HepG2 (cell line): ENCODE measurements around the gene IFI27L2. TPM values are rescaled to one million over a fixed set of nuclear protein-coding genes. Genes with fewer than 3 reads are reported as not detected.

Experiments
- ATAC-seq: fragments of 200-7000 bp; cut with Tn5 transposase; 3 replicates; pipeline ENCODE4 v1.9.1; 2020; ENCODE audit warnings: mild to moderate bottlenecking, moderate library complexity
- BruUV-seq: library from RNA; stranded (reverse); fragments of 400-500 nt; replicated peaks from 2 replicates; lab custom pipeline; 2021; lab: Mats Ljungman, UMichigan
- CTCF ChIA-PET: fragments of 300-600 bp; formaldehyde crosslinking; extraction: SDS; loops from one replicate; lab custom pipeline; 2021; ENCODE audit warnings: low total read pairs, inconsistent platforms, low intra/inter-chr PET ratio; lab: Yijun Ruan, JAX
- POLR2A ChIA-PET: fragments of 350-600 bp; sonication (Branson Sonifier 250); formaldehyde crosslinking; loops from one replicate; lab custom pipeline; 2020; ENCODE audit warnings: antibody characterized with exemption, inconsistent platforms; lab: Yijun Ruan, JAX
- DNase-seq: peaks from one replicate; pipeline ENCODE4 v3.0.0-alpha.2; 2015; ENCODE audit warnings: low spot score
- FAIRE-seq: peaks from 3 replicates; lab custom pipeline; 2011; peaks lifted over from hg19 to GRCh38; lab: Jason Lieb, UNC
- H2AFZ ChIP-seq: one replicate; pipeline ENCODE4 v1.6.1; 2011; ENCODE audit warnings: low read length, inconsistent platforms
- H3K27ac ChIP-seq: fragments of 300-600 bp; 3 replicates; pipeline ENCODE4 v1.8.0; 2011; ENCODE audit warnings: mixed run types, mild to moderate bottlenecking, mixed read lengths, low read length, inconsistent platforms; ENCODE audit not compliant: insufficient read depth; ENCODE audit errors: extremely low read length
- H3K27me3 ChIP-seq, 2 experiments: fragments of 200-600 bp in 1 of 2; 2 replicates in 1 of 2; 3 replicates in 1 of 2; pipeline versions ENCODE4 v1.6.0 to v1.8.0; 2011; ENCODE audit warnings: low read length in 2 of 2, mild to moderate bottlenecking in 2 of 2, moderate library complexity in 2 of 2, inconsistent platforms in 1 of 2; ENCODE audit not compliant: insufficient read depth in 2 of 2, control insufficient read depth in 1 of 2
- H3K36me3 ChIP-seq, 2 experiments: fragments of 200-600 bp in 1 of 2; replicated peaks in 1 of 2; 2 replicates in 1 of 2; 3 replicates in 1 of 2; pipeline versions ENCODE4 v1.5.1 to v1.8.0; 2011; ENCODE audit warnings: low read length in 2 of 2, inconsistent platforms in 1 of 2; ENCODE audit not compliant: insufficient read depth in 2 of 2, control insufficient read depth in 1 of 2
- H3K4me1 ChIP-seq: 2 replicates; pipeline ENCODE4 v1.5.1; 2012; ENCODE audit warnings: low read length, inconsistent platforms; ENCODE audit not compliant: insufficient read depth
- H3K4me2 ChIP-seq: 2 replicates; pipeline ENCODE4 v1.6.0; 2011; ENCODE audit warnings: low read depth, low read length, inconsistent platforms
- H3K4me3 ChIP-seq, 3 experiments: fragments of 200-600 bp in 1 of 3; sonication (generic), shearing (Covaris generic) in 1 of 3; replicated peaks in 1 of 3; 2 replicates each; pipeline ENCODE4 v1.5.1; 2011 to 2016; ENCODE audit warnings: low read length in 3 of 3, inconsistent platforms in 2 of 3, low read depth in 2 of 3, mild to moderate bottlenecking in 2 of 3, control low read depth in 1 of 3, mixed read lengths in 1 of 3; ENCODE audit not compliant: insufficient read depth in 1 of 3
- H3K79me2 ChIP-seq: one replicate; pipeline ENCODE4 v1.6.1; 2011; ENCODE audit warnings: low read length, inconsistent platforms; ENCODE audit not compliant: insufficient read depth
- H3K9ac ChIP-seq: 2 replicates; pipeline ENCODE4 v1.6.0; 2011; ENCODE audit warnings: mild to moderate bottlenecking, low read depth, low read length, inconsistent platforms; ENCODE audit not compliant: insufficient read depth
- H3K9me3 ChIP-seq: 2 replicates; pipeline ENCODE4 v1.5.1; 2012; ENCODE audit warnings: mild to moderate bottlenecking, low read length
- H4K20me1 ChIP-seq: 2 replicates; pipeline ENCODE4 v1.6.0; 2011; ENCODE audit warnings: inconsistent platforms, mild to moderate bottlenecking, low read length, moderate library complexity; ENCODE audit not compliant: insufficient read depth
- CREB1 ChIP-seq, 2 experiments: fragments of 450-650 bp in 1 of 2; IDR thresholded peaks; 2 replicates each; pipeline ENCODE4 v1.6.1; 2016 to 2017; ENCODE audit warnings: control low read depth in 1 of 2, mild to moderate bottlenecking in 1 of 2, missing compliant biosample characterization in 1 of 2, missing genetic modification characterization in 1 of 2
- EEA1 ChIP-seq: sonication (generic); formaldehyde crosslinking; IDR thresholded peaks from 2 replicates; pipeline ENCODE4 v1.5.1; 2020; ENCODE audit warnings: mild to moderate bottlenecking, missing genetic modification reagents, borderline replicate concordance
- FIP1L1 ChIP-seq: fragments of 200-400 bp; formaldehyde crosslinking; IDR thresholded peaks from 2 replicates; pipeline ENCODE4 v1.6.1; 2018; ENCODE audit warnings: low read depth, mild to moderate bottlenecking, low read length, moderate library complexity, borderline replicate concordance; ENCODE audit not compliant: insufficient read depth
- NBN ChIP-seq: fragments of 450-650 bp; conservative IDR thresholded peaks from 2 replicates; pipeline ENCODE4 v1.6.1; 2017
- NCOR1 ChIP-seq: fragments of 200-600 bp; sonication (generic); IDR thresholded peaks from 2 replicates; pipeline ENCODE4 v1.7.0; 2017; ENCODE audit warnings: antibody characterized with exemption, low read length, borderline replicate concordance
- PCBP2 ChIP-seq: fragments of 200-400 bp; formaldehyde crosslinking; optimal IDR thresholded peaks from 2 replicates; pipeline ENCODE3; 2018; ENCODE audit warnings: low read length, low read depth; ENCODE audit not compliant: poor library complexity, severe bottlenecking
- TEAD3 ChIP-seq: optimal IDR thresholded peaks from 2 replicates; pipeline ENCODE3; 2016; ENCODE audit warnings: borderline replicate concordance
- ZFP91 ChIP-seq: sonication (generic); formaldehyde crosslinking; IDR thresholded peaks from 2 replicates; pipeline ENCODE4 v1.9.0; 2022; ENCODE audit warnings: missing genetic modification reagents, mild to moderate bottlenecking, borderline replicate concordance
- ZMYM2 ChIP-seq: sonication (generic); formaldehyde crosslinking; IDR thresholded peaks from 2 replicates; pipeline ENCODE4 v1.8.0; 2022; ENCODE audit warnings: mild to moderate bottlenecking, missing genetic modification reagents
- ZNF484 ChIP-seq: sonication (generic); formaldehyde crosslinking; IDR thresholded peaks from 2 replicates; pipeline ENCODE4 v1.5.1; 2020; ENCODE audit warnings: mild to moderate bottlenecking, low read depth, missing genetic modification reagents, borderline replicate concordance
- ZNF546 ChIP-seq: sonication (generic); formaldehyde crosslinking; conservative IDR thresholded peaks from 2 replicates; pipeline ENCODE4 v1.8.1; 2023; ENCODE audit warnings: mild to moderate bottlenecking, missing genetic modification reagents
- ZNF552 ChIP-seq: sonication (generic); formaldehyde crosslinking; IDR thresholded peaks from 2 replicates; pipeline ENCODE4 v1.9.0; 2022; ENCODE audit warnings: missing genetic modification reagents, mild to moderate bottlenecking, borderline replicate concordance
- ZNF660 ChIP-seq: sonication (generic); formaldehyde crosslinking; IDR thresholded peaks from 2 replicates; pipeline ENCODE4 v1.5.1; 2020; ENCODE audit warnings: mild to moderate bottlenecking, low read depth, missing genetic modification reagents, borderline replicate concordance
- ZSCAN21 ChIP-seq: sonication (generic); formaldehyde crosslinking; IDR thresholded peaks from 2 replicates; pipeline ENCODE4 v1.8.0; 2022; ENCODE audit warnings: mild to moderate bottlenecking, missing genetic modification reagents, moderate library complexity, borderline replicate concordance
- WGBS: methylation state at CpG from one replicate; pipeline ENCODE4 v1.1.6; 2017; ENCODE audit warnings: low lambda C conversion rate; 5-methylcytosine and 5-hydroxymethylcytosine counted together
- in situ Hi-C: cut with HindIII; loops from 2 replicates; pipeline ENCODE4 v1.10.0; 2017; ENCODE audit warnings: low pct_unique_long_range_greater_than_20kb; ENCODE audit not compliant: extremely low pct_ligation_motif_present
- intact Hi-C: fragments of 100-400 bp; cut with micrococcal nuclease; formaldehyde crosslinking; loops from one replicate; pipeline ENCODE4 v1.10.0; 2022; ENCODE audit not compliant: unreplicated experiment
- polyA plus RNA-seq, 8 experiments: library from polyadenylated mRNA; depleted of rRNA in 3 of 8; stranded (reverse) in 7 of 8; unstranded in 1 of 8; fragments of >200 nt; fragmentation: Illumina TruSeq in 4 of 8; extraction: Trizol in 4 of 8; gene quantifications; 2 replicates each; pipeline versions ENCODE4 v1.2.1 to v1.2.3, GENCODE V29; 2011 to 2016; ENCODE audit warnings: low read depth in 4 of 8, missing spikeins in 1 of 8, mixed read lengths in 1 of 8; ENCODE audit not compliant: insufficient read depth in 1 of 8
- total RNA-seq, 5 experiments: library from RNA; depleted of rRNA; stranded (reverse); fragments of >200 nt; fragmentation: Illumina TruSeq; extraction: Trizol; gene quantifications; 2 replicates each; pipeline ENCODE4 v1.2.3, GENCODE V29; 2016; ENCODE audit warnings: low read depth in 1 of 5
- TF ChIP-seq, protein P1 (sequence below): sonication (generic); formaldehyde crosslinking; IDR thresholded peaks from 2 replicates; pipeline ENCODE4 v1.8.0; 2022; ENCODE audit warnings: mild to moderate bottlenecking, missing genetic modification reagents, borderline replicate concordance
- TF ChIP-seq, protein P2 (sequence below): sonication (generic); formaldehyde crosslinking; IDR thresholded peaks from 2 replicates; pipeline ENCODE4 v1.8.0; 2022; ENCODE audit warnings: mild to moderate bottlenecking, missing genetic modification reagents, moderate library complexity

The IFI27L2 gene
- total and polyA plus RNA-seq, 2 of the 13 experiments (the other 11 are each of a cell fraction or from before 2014, with no cell fraction given), result 4.3 to 4.8 TPM

DNA sequence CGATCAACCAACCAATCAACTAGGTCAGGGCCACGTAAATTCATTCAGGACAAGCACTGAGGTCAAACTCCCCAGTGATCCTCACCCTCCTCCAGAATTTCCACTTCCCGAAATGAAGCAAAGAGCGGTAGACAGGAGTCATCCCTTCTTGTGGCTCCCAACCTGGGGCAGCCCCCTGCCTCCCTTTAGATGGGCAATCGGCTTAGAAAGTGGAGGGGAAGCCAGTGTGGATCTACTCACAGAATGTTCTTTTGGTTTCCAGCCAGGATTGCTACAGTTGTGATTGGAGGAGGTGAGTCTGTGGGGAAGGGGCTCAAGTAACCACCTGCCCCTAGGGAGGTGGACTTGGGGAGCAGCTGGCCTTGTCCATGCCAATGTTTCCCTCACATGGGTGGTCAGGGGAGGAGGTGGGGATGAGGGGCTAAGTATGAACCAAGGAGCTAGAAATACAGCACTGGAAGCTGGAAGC, 14.8 kb downstream of the IFI27L2 start:
- BruUV-seq, result no TSS peak
- Histone ChIP-seq H3K4me3 (no peak overlapping the region), H3K27ac (no peak overlapping the region), H3K9ac (no peak overlapping the region), H3K9me3 (no peaks in the 10 kb centered on the region), H3K4me1 (peaks cover 50% of the 10 kb centered on the region), H3K4me2 (no peak overlapping the region; the same call in 1 of the 2 replicates), H3K79me2 (no peaks in the 10 kb centered on the region), H4K20me1 (no peaks in the 10 kb centered on the region), H2AFZ (no peak overlapping the region), H3K27me3 (peaks cover 2 to 23% of the 10 kb centered on the region in 2 experiments; a peak in 2 of 5 replicates), H3K36me3 (no peaks in the 10 kb centered on the region)
- DNase-seq (no peak), ATAC-seq (no peak), FAIRE-seq (no peak)
- CTCF ChIA-PET, result no interaction called here
- POLR2A ChIA-PET, result no interaction called here
- intact Hi-C loops, result no loop called here
- 30% methylated on average over 5 of the region's 5 CpGs for WGBS
- in situ Hi-C loops, result no loop called here
- TF ChIP-seq ZNF484 (CRISPR knock-in tag), result no peak
- no peak for TF ChIP-seq PCBP2
- TF ChIP-seq, protein P1, sequence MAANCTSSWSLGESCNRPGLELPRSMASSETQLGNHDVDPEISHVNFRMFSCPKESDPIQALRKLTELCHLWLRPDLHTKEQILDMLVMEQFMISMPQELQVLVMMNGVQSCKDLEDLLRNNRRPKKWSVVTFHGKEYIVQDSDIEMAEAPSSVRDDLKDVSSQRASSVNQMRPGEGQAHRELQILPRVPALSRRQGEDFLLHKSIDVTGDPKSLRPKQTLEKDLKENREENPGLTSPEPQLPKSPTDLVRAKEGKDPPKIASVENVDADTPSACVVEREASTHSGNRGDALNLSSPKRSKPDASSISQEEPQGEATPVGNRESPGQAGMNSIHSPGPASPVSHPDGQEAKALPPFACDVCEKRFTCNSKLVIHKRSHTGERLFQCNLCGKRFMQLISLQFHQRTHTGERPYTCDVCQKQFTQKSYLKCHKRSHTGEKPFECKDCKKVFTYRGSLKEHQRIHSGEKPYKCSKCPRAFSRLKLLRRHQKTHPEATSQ (CRISPR knock-in tag), result no peak
- no peak for TF ChIP-seq NCOR1
- no peak for TF ChIP-seq ZNF660
- no peak for TF ChIP-seq ZMYM2 (CRISPR knock-in tag)
- TF ChIP-seq EEA1 (CRISPR knock-in tag), result no peak
- TF ChIP-seq NBN, result no peak
- no peak for TF ChIP-seq ZFP91 (CRISPR knock-in tag)
- no peak for TF ChIP-seq ZNF552 (CRISPR knock-in tag)
- TF ChIP-seq, protein P2, sequence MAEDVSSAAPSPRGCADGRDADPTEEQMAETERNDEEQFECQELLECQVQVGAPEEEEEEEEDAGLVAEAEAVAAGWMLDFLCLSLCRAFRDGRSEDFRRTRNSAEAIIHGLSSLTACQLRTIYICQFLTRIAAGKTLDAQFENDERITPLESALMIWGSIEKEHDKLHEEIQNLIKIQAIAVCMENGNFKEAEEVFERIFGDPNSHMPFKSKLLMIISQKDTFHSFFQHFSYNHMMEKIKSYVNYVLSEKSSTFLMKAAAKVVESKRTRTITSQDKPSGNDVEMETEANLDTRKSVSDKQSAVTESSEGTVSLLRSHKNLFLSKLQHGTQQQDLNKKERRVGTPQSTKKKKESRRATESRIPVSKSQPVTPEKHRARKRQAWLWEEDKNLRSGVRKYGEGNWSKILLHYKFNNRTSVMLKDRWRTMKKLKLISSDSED (CRISPR knock-in tag), result no peak
- TF ChIP-seq ZSCAN21 (CRISPR knock-in tag), result no peak
- no peak for TF ChIP-seq CREB1 (IDR thresholded peaks at IDR 0.05)
- no peak for TF ChIP-seq CREB1 (CRISPR knock-in tag; IDR thresholded peaks at IDR 0.05)
- TF ChIP-seq ZNF546 (CRISPR knock-in tag), result no peak
- TF ChIP-seq FIP1L1, result no peak
- TF ChIP-seq TEAD3, result no peak
